ENCODE data around the gene FRAS1.
A peak's percentile ranks its signal among the peaks of the same experiment; 100 is the strongest.
"Not testable (repeated sequence)": the region's sequence is repeated elsewhere in the genome, so short reads cannot be mapped to it uniquely, and the experiment has no call there.

The FRAS1 gene

DNA sequence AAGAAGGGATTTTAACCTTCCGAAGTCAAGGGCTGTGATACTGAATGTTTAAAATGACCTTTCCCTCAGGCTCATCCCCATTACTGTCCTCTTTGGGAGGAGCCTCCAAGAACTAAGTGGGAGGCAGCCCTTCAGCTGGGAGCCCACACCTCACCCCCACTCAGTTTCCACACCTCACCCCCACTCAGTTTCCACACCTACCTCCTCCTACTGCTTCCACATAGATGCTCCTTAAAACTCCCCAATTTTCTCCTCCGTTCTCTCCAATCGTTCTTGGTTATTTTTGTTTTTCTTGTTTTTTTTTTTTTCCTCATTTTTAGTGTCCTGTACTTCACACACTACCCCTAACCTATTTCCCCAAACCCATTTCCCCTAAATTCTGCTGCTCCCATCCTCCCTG lies 462.8 kb downstream of the FRAS1 start:
- DNase-seq: no peak

GRCh38 chr4:78520808-78521226 lies 463.7 kb downstream of the FRAS1 start:
- DNase-seq: no peak

DNA sequence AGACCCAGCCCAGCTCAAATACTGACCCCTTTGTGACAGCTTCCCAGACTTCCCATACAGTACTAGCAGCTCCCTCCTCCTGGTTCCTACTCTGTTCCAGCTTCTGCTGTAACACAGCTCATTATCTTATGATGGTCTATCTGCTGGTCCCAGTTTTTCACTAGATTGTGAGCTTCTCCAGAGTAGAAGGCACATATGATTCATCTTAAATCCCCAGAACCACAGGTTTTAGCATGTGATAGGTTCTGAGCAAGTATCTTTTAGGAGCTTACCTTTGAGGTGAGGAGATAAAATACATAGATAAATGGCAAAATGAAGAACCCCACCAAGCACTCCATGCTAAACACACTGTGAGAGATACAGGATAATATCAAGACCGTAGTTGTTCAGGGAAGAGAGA lies 466.9 kb downstream of the FRAS1 start:
- DNase-seq: no peak

DNA sequence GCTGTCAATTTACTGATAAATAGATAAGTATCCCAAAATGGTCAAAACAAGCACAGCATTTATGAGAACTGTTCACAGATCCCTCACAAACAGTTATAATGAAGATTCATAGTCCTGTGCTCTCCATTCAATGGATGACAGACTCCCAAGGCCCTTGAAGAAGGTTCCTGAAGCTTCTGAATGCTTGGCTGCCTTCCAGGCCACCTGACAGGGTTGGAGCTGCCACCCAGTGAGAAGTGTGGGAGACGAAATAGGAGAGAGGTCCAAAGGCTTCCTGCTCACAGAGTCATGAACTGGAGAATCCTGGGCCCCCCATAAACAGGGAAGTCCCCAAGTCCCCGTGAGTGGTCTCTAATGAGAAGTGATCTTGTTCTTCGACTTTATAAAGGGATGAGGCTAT lies 468.4 kb downstream of the FRAS1 start:
- DNase-seq: no peak

DNA sequence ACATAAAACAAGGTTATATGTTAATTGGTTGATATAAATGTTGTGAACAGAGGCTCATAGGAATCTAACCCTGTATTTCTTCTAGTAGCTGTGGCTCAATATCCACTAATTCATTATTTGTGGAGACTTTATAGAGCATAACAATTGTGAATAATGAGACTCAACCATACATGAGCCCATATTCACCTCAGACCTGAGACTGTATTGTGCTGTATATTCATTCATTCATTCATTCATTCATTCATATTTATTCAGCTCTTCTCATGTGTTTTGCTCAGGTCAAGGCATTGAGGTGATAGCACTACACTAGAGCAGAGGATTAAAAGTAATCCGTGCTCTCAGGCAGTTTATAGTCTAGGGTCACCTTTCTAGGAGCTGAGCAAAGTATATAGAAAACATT lies 470.0 kb downstream of the FRAS1 start:
- DNase-seq: no peak

DNA sequence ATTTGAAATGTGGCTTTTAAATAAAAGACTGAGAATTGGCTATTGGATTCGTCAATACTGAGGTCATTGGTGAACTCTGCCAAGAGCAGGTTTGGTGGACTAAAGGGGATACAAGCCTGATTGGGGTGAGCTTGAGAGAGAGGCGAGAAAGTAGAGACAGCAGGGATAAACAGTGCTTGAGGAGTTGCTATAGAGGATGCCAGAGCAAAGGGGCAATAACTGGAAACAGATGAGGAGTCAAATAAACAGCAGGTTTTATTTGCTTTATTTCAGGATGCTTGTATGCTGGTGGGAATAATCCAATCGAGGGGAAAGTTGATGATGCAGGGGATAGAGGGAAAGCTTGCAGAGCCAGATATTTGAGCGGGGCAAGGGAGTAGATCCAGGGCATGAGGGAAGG lies 470.4 kb downstream of the FRAS1 start:
- DNase-seq: no peak

- DNase-seq: no peak
These were observed 471.2 kb downstream of the FRAS1 start for GRCh38 chr4:78528327-78528726.

GRCh38 chr4:78529569-78530209 lies 472.6 kb downstream of the FRAS1 start:
- DNase-seq: no peak

GRCh38 chr4:78532046-78532445 lies 474.9 kb downstream of the FRAS1 start:
- no peak for DNase-seq

- no peak for DNase-seq
These were observed 476.7 kb downstream of the FRAS1 start for GRCh38 chr4:78533854-78534253.

DNA sequence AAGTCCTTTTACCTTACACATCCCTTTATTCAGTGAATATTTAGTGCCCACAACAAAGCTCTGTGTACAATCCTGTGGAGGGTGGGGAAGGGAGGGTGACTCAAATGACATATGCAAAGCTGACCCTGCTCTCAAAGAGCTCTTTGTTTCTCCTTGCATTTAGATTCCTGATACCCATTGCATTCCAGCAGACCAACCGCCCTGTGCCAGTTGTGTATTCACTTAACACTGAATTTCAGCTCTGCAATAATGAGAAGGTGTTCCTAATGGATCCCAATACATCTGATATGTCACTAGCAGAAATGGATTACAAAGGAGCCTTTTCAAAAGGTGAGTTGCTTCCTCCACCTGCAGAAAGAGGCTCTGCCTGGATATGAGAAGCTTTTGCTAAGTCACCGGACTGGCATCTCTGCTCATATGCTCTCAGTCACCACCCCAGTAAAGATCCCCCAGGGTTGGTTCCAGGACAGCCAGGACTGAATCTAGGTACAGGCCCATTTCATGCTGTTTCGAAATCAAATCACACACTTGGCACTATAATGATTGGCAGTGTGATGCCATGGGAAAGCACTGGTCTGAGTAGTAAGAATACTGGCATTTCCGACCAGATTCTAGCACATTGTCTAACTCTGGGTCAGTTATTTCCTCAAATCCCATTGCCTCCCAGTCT lies 477.3 kb downstream of the FRAS1 start:
- no peak for DNase-seq

- no peak for DNase-seq
These were observed 485.2 kb downstream of the FRAS1 start for GRCh38 chr4:78542373-78542772.

- DNase-seq: no peak
These were observed 486.5 kb downstream of the FRAS1 start for GRCh38 chr4:78543424-78544125.

- DNase-seq: no peak
These were observed 487.6 kb downstream of the FRAS1 start for GRCh38 chr4:78544678-78545077.

DNA sequence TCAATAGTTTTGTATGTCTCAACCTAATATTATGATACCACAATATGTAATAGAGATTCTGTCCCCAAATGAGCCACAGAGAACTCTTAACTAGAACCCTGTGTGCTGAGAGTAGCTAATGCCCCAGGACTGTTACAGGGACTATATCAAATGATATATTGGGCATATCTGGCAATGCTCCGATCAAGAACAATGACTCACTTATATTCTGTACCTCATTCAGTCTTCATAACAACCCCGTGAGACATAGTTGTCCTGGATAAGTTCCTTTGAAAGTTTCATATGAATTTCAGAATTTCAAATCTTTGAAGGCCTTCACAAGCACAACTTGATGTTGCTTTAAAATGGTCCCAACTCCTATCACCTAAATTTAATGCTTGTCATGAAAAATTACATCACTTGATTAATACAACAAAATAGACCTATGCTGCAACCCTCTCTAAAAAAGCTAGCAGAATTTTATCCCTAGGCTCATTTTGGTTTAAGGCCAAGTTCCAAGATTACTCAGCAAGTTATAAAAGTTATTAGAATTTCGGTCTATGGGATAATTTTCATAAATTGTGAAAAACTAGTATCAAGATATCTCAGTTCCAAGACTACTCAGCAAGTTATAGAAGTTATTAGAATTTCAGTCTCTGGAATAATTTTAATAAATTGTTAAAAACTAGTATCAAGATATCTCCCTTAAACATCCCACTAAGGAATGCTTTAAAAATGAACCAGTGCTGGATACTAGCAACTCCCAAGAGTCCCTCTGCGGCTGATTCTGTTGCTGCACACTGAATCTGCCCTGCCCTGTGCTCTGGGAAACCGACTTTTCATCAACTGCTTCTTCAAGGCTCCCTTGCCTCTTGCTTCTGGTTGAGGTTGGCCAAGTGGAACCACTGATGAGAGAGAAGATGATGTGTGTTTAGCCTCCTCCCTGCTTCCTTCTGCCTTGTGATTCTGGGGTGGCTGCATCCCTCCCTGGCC lies 488.4 kb downstream of the FRAS1 start:
- no peak for DNase-seq

- not testable (repeated sequence) for DNase-seq
These were observed 490.8 kb downstream of the FRAS1 start for GRCh38 chr4:78547899-78548298.

- not testable (repeated sequence) for DNase-seq
These were observed 491.8 kb downstream of the FRAS1 start for GRCh38 chr4:78548889-78549288.

DNA sequence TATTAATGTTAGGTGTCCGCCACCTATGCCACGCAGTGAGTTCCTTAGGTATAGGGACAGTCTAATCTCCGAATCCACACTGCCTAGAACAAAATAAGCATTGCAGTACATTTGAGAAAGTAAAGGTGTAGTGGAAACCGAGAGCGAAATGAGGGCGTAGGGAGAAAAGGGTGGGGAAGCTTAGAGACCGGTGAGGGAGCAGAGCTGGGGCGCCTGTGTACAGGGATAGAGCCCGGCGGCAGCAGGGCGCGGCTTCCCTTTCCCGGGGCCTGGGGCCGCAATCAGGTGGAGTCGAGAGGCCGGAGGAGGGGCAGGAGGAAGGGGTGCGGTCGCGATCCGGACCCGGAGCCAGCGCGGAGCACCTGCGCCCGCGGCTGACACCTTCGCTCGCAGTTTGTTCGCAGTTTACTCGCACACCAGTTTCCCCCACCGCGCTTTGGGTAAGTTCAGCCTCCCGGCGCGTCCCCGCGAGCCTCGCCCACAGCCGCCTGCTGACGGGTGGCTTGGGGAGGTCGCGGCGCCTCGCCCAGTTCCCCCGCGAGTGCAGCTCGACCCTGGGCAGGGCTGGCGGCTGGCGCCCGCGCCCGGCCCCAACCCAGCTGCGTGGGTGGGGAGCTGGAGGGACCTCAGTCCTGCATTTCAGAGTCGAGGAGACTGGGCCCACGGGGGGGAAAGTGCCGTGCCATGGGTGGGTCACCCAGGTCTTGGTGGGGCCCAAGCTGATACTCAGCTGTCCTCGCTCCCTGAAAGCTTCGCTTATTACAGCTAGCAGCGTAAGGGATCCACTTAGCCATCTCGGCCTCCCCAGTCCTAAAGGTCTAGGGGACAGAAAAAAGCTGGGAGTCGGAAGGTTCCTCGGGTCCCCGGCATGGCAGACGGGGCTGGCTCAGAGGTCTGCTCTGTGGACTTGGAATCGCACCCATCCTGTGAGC lies 494.6 kb downstream of the FRAS1 start, which contains the start of gene ANXA3:
TSS of gene ANXA3 (plus strand) at position 351 of the 932 bp plus-strand sequence. CDS start 2,704 bp downstream, outside the sequence.
- peak in 1 of 5 donors; percentile 12 for DNase-seq

- DNase-seq: peak in 1 of 5 donors; percentile 15
These were observed 495.4 kb downstream of the FRAS1 start for GRCh38 chr4:78552389-78553042.

DNA sequence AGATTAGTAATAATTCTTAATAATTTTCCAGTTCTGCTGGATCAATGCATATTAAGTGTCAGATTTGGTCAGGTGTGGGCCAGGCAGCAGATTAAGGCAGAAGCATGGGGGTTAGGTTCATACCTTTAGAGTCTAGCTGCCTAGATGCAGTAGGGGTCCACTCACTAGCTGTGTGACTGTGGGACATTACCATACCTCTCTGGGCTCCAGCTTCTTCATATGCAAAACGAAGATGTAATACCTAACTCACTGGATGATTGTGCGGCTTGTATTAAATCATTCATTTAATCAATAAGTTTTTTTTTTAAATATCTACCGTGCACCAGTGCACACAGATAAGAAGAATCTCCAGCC lies 495.9 kb downstream of the FRAS1 start:
- no peak for DNase-seq

GRCh38 chr4:78553529-78554060 lies 496.5 kb downstream of the FRAS1 start:
- DNase-seq: no peak
